Colonic mucosa (tissue), 4 donors: ENCODE measurements around the gene SLC35C1. TPM values are rescaled to one million over a fixed set of nuclear protein-coding genes. Genes with fewer than 3 reads are reported as not detected.
A peak's percentile ranks its signal among the peaks of the same experiment; 100 is the strongest.

ENCODE experiments used
- DNase-seq: peaks from one replicate; pipeline ENCODE4 v3.0.0-alpha.2; 2020
- H3K27ac ChIP-seq: fragments of 200-600 bp; one replicate; pipeline ENCODE4 v1.8.0; 2021
- H3K27me3 ChIP-seq: fragments of 200-600 bp; one replicate; pipeline ENCODE4 v1.8.0; 2021
- H3K36me3 ChIP-seq: fragments of 200-600 bp; one replicate; pipeline ENCODE4 v1.8.0; 2021
- H3K4me1 ChIP-seq: fragments of 200-600 bp; one replicate; pipeline ENCODE4 v1.8.0; 2021; ENCODE audit warnings: mild to moderate bottlenecking
- H3K4me3 ChIP-seq: fragments of 200-600 bp; one replicate; pipeline ENCODE4 v1.8.0; 2021
- H3K9ac ChIP-seq, 2 donors: one replicate each; pipeline ENCODE4 v1.7.0; 2013; ENCODE audit warnings: control low read depth in 2 of 2, low read depth in 2 of 2, low read length in 2 of 2
- H3K9me3 ChIP-seq: fragments of 200-600 bp; one replicate; pipeline ENCODE4 v1.8.0; 2021
- intact Hi-C: fragments of 100-400 bp; cut with DNase I; formaldehyde crosslinking; loops from one replicate; pipeline ENCODE4 v1.14.1; 2022
- total RNA-seq, 2 donors: library from RNA; stranded (reverse); fragmentation: NEBNext Ultra II Directional in 1 of 2; extraction: Animal tissue kit (Norgen Biotek cat#: 25700) in 1 of 2; gene quantifications; one replicate each; pipeline ENCODE4 v1.2.1, GENCODE V29; 2021
- TF ChIP-seq, protein P1 (sequence below): fragments of 200-600 bp; IDR thresholded peaks from one replicate; pipeline ENCODE4 v1.8.0; 2022; ENCODE audit warnings: antibody characterized with exemption, mild to moderate bottlenecking
- donor health status: healthy.
- donor health status: DM: no; HTN: no; CAD: no.
- donor health status: DM: no; HTN: no; CAD: no.

SLC35C1 gene
- total RNA-seq, 2 donors from 2014 or later, result 37.5 to 45.2 TPM

DNA sequence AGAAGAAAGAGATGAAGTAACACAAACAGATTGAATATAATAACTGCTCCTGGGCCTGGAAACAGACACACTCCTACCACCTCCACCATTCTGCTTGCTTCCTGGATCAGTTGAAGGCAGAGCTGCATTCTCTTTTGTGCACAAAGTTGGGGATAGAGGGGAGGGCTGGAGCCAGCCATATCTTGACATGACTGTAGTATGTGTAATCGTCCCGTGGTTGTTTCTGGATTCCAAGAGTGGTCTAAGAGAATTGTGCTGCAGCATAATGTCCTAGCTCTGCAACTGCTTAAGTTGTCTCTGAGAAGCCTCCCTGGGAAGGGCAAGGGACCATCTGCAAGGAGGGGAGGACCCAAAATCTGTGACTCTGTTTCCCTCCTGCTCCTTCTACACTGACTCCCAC is 45.5 kb downstream of the SLC35C1 start:
- TF ChIP-seq, protein P1, sequence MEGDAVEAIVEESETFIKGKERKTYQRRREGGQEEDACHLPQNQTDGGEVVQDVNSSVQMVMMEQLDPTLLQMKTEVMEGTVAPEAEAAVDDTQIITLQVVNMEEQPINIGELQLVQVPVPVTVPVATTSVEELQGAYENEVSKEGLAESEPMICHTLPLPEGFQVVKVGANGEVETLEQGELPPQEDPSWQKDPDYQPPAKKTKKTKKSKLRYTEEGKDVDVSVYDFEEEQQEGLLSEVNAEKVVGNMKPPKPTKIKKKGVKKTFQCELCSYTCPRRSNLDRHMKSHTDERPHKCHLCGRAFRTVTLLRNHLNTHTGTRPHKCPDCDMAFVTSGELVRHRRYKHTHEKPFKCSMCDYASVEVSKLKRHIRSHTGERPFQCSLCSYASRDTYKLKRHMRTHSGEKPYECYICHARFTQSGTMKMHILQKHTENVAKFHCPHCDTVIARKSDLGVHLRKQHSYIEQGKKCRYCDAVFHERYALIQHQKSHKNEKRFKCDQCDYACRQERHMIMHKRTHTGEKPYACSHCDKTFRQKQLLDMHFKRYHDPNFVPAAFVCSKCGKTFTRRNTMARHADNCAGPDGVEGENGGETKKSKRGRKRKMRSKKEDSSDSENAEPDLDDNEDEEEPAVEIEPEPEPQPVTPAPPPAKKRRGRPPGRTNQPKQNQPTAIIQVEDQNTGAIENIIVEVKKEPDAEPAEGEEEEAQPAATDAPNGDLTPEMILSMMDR, result no peak
- H3K4me1 ChIP-seq, result no peaks in the 10 kb centered on the region

DNA sequence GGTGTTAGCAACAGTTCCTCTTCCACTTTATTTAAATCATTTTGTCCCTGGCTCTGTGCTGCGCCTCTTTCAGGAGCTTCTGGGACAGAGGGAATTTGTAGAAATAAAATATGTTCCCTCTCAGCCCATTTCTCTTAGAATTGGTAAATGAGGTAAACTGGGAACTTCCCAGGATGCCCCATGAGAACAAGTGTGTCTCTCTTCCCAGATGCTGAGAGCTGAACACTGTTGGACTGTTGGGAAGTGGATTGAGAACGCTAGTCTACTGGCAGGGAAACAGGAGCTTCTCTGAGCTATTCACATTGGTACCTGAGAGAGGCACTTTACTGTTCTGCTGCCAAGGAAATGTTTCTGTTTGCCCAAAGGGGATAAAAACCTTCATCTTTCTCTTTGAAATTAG is 46.3 kb downstream of the SLC35C1 start:
- DNase-seq, result no peak
- intact Hi-C loops, result no loop called here
- H3K27me3 ChIP-seq, result no peaks in the 10 kb centered on the region
- no peaks in the 10 kb centered on the region for H3K9me3 ChIP-seq
- H3K27ac ChIP-seq, result no peak overlapping the region
- no peak overlapping the region for H3K9ac ChIP-seq
- TF ChIP-seq, protein P1, result no peak
- H3K4me3 ChIP-seq, result no peak overlapping the region
- no peaks in the 10 kb centered on the region for H3K4me1 ChIP-seq
- no peaks in the 10 kb centered on the region for H3K36me3 ChIP-seq

More for the DNA sequence above, 45.5 kb downstream of the SLC35C1 start:
- DNase-seq, result no peak
- Histone ChIP-seq H3K9ac (no peak overlapping the region), H3K27me3 (no peaks in the 10 kb centered on the region), H3K36me3 (no peaks in the 10 kb centered on the region), H3K9me3 (no peaks in the 10 kb centered on the region), H3K4me3 (no peak overlapping the region), H3K27ac (no peak overlapping the region)
- intact Hi-C loops, result no loop called here

DNA sequence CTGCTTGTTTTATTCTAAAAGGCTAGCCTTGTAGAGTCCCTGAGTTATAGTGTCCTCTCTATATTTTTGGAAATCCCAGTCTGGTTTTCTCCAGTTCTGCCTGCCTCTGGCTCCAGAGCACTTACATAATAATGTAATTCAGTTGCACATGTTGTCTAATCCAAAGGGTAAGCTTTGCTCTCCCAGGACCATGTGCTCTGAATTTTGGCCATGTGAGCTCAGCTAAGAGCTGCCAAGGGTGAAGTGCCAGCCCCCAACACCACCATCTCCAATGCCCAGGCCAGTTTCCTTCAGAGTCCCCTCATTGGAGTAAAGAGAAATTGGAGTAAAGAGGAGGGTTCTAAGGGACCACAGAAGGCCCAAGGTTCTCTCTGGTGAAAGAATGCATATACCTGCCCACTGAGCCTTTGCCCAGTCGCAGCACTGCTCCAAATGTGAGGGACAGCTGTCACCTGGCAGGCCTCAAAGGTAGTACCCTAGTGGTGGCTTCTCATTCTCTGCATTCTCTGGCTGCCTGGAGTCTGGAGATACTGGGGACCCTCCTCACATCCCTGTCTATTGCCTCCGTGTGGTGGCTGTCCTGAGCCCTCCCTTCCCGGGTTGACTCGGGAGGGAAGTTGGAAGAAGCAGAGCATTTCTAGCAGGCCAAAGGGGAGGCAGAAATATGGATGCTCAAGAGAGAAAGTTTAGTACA is 47.2 kb downstream of the SLC35C1 start:
- no peak overlapping the region for H3K4me3 ChIP-seq
- H3K9ac ChIP-seq, result peak overlapping the region in 1 of 2 donors; percentile 41
- no peaks in the 10 kb centered on the region for H3K9me3 ChIP-seq
- intact Hi-C loops, result no loop called here
- H3K27me3 ChIP-seq, result no peaks in the 10 kb centered on the region
- H3K4me1 ChIP-seq, result no peaks in the 10 kb centered on the region
- H3K27ac ChIP-seq, result no peak overlapping the region
- no peak for DNase-seq
- TF ChIP-seq, protein P1, result no peak
- H3K36me3 ChIP-seq, result no peaks in the 10 kb centered on the region

DNA sequence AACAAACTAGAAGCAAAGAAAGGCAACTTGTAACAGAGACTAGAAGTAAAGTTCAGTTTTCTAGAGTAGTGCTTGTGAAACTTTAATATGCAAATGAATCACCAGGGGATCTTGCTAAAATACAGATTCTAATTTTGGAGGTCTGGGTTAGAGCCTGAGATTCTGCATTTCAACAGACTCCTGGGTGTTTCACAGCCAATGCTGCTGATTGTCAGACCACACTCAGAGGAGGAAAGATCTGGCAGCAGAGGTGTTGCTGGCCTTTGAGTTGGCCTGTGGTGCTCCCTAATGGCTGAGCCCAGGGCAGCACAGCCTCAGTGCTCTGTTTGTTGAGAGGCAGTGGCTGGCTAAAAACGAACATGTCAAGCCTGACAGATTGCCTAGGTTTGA is 47.8 kb downstream of the SLC35C1 start:
- no peak overlapping the region for H3K9ac ChIP-seq
- DNase-seq, result no peak
- no peaks in the 10 kb centered on the region for H3K36me3 ChIP-seq
- no peak overlapping the region for H3K4me3 ChIP-seq
- H3K27me3 ChIP-seq, result no peaks in the 10 kb centered on the region
- no peaks in the 10 kb centered on the region for H3K9me3 ChIP-seq
- TF ChIP-seq, protein P1, result no peak
- H3K4me1 ChIP-seq, result peaks cover 5% of the 10 kb centered on the region
- intact Hi-C loops, result no loop called here
- no peak overlapping the region for H3K27ac ChIP-seq

DNA sequence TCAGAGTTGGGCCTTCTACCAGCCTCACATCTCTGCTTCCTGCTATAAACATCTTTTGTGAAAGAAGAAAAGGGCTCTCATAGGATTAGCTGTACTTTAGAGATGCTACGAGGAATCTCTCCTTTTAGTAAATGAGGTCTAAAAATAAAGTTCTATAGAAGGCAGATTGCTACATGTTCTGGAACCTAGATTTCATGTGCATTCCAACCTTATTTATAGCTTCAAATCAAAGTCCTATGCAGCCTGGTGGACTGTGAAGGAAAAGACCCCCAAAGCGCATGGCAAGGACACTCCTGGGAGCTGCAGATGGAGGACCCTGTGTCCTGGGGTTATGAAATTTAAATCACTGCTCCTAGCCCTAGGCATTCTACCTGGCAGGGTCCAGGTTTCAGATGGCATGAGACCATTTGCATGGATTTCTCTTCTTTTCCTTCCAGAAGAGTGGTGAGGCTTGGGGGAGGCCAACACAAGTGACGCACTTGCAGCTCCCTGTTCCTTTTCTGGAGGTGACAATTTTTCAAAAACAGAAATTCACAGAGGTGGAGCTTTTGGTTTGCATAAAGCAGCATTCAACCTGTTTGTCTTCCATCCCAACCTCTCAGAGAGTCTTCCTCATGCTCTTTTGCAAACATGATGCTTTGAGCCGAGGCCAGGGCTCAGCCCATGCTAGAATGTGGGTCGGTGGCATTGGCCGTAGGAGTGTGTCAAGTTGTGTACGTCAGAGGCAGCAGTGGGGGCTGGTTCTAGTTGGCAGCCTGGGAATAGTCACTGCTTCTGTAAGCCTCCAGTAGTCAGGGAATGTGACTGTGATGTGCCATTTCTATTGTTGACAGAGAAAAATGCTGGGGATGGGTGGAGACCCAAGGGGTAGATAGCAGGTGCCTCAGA is 48.6 kb downstream of the SLC35C1 start:
- no peak for DNase-seq
- Histone ChIP-seq H3K4me3 (no peak overlapping the region), H3K4me1 (peaks cover 6% of the 10 kb centered on the region), H3K9me3 (no peaks in the 10 kb centered on the region), H3K9ac (no peak overlapping the region), H3K36me3 (no peaks in the 10 kb centered on the region), H3K27me3 (no peaks in the 10 kb centered on the region), H3K27ac (no peak overlapping the region)
- intact Hi-C loops, result no loop called here
- TF ChIP-seq, protein P1, result no peak
